Stimulated activated CD4-positive, alpha-beta T cell treated with anti-CD3 and anti-CD28 coated beads, Interleukin-2, amount 100 ng/mL, for 48 hours (primary cell): ENCODE results near the gene REC114.
"Not testable (repeated sequence)": the region's sequence is repeated elsewhere in the genome, so short reads cannot be mapped to it uniquely, and the experiment has no call there.

Source experiments
- DNase-seq, 2 donors: peaks; one replicate each; pipeline ENCODE4 v3.0.0-alpha.2; 2020

Gene REC114

GRCh38 chr15:73538123-73538522, 95.2 kb downstream of the REC114 start:
- no peak for DNase-seq

GRCh38 chr15:73538563-73539211, 95.7 kb downstream of the REC114 start:
- DNase-seq, result no peak

GRCh38 chr15:73539212-73540128, 96.5 kb downstream of the REC114 start:
- no peak for DNase-seq

GRCh38 chr15:73540161-73540560, 97.2 kb downstream of the REC114 start:
- no peak for DNase-seq

DNA sequence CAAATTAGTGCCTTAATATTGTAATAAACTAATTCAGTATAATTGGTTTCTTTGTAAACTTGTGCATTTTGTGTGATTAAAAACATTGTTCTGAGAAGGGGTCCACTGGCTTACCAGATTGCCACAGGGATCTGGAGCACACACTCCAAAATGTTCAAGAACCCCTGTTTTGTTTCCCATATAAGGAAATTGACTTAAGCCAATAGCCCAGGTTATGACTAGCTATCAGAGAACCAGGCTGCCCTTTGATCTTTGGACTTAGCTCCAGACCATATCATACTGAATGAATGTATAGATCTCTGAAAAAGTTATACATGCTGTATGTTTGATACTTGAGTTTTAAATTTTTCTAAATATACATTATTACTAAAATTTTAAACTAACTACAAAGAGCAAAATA, 98.5 kb downstream of the REC114 start:
- DNase-seq, result no peak

DNA sequence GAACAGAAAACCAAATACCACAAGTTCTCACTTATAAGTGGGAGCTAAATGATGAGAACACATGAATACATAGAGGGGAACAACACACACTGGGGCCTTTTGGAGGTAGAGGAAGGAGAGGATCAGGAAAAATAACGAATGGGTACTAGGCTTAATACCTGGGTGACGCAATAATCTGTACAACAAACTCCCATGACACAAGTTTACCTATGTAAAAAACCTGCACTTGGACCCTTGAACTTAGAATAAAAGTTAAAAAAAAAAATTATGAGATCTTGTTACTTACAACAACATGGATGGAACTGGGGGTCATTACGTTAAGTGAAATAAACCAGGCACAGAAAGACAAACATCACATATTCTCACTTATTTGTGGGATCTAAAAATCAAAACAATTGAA, 106.0 kb downstream of the REC114 start:
- DNase-seq, result not testable (repeated sequence)

- no peak for DNase-seq
Measured at GRCh38 chr15:73550190-73550589, 107.2 kb downstream of the REC114 start.

DNA sequence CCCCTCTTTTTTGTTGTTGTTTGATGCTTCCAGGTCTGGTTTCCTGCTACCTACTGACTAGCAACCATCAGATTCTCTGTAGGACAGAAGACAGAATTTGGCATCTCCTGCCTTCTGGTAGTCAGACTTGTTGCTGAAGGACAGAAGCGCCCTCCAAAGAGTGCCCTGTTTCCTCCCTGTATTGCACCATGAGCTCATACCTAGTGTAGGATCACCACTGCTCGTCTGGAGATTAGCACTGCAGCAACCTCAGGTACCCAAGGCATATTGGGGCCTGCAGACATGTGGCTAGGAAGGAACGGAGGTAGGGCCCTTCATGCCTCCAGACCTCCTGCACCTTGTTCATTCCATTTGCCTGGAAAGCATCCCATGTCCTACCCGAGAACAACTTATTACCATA, 112.1 kb downstream of the REC114 start:
- DNase-seq, result no peak

- no peak for DNase-seq
Measured at GRCh38 chr15:73558529-73558928, 115.6 kb downstream of the REC114 start.

- peak in 1 of 2 donors; percentile 8 for DNase-seq
Measured at GRCh38 chr15:73560501-73561117, 117.6 kb downstream of the REC114 start.

DNA sequence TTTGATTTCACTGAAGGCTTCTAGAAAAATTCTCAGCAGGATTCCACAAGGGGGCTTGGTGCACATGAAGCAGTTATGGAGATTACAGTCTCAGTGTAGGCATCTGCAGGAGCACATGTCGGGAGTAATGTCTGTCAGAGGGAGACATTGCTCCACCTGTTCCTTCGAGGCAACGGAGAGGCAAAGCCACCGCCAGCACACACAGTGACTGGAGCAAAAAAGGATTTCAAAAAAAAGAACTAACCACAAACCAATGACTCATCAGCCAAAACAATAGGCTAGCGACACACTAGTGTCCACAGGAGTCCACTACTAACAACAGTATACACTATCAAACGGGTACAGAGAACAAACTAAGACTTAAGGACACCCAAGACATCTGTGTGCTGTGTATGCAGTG, 121.3 kb downstream of the REC114 start:
- DNase-seq, result no peak

DNA sequence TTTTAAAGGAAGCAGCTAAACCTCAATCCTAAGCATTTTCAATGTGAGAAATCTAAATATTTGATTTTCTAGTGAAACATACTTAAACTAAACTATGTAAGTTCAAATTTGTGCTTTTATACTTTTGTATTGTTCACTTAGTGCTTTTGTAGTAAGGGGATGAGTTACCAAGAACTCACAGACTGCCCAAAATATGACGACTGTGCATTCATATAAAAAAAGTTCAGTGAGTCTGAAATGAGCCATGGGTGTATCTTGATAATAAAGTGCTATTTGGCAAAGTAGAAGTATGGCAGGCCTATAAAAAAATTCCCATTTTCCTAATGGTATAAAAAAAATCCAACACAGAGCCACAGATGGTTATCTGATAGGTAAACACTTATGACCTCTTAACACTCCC, 124.1 kb downstream of the REC114 start:
- DNase-seq, result no peak

DNA sequence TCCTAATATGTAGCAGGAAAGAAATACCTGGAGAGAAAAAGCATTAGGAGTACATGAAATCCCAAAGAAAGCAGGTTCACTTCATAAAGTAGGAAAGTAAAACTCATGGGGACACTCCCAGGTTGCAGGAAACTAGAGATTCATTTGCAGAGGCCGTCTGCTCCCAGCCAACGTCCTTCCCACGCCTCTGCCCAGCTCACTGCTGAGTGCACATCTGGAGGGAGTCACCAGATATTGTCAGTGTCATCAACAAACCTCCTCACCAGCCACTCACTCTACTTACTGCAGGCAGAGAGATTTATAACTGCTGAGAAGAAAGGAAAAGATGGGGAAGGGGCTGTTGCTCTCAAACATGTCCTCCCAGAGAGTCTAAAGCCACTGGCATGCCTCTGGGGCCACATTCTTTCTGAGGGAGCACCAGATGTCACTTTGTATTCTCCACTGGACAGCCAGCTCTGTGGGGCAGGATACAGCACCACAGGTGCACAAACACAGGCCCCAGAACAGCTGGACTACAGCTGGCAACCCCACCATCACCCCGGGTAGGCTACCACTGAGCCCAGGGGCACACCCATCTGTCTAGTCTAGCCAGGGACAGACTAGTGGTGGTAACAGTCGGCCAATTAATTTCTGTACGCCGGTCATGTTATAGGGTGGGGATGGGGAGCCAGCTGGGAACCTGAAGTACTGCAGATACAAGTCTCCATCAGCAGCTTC, 125.8 kb downstream of the REC114 start:
- no peak for DNase-seq

- no peak for DNase-seq
Measured at GRCh38 chr15:73569361-73569760, 126.4 kb downstream of the REC114 start.

DNA sequence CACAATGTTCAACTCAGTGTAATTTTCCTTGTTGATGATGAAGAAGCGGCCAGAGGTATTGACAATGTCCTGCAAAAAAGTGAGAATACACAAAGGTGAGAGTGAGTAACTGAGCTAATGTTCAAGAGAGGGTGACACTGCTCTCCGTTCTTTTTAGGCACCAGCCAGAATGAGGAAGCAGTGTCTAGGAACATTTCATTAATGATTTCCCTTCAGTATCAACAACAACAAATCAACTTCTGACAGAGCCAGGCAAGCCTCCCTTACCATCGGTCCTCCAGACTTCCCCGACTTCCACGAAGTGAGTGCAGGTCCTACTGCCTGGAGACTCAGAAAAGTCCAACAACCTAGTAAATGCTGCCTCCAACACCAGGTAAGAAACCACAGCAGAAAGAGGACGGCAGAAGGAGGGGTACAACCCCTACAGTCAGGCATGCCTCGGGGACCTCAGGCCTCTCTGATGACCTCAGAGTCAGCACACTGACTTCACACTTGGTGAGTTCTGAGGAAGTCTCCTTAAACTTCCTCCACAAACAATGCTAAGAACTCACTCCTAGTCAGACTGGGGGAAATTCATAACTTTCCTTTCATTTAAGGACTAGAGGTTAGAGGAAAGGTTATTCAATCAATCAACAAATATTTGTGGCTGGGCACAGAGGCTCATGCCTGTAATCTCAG, 127.5 kb downstream of the REC114 start:
- no peak for DNase-seq

DNA sequence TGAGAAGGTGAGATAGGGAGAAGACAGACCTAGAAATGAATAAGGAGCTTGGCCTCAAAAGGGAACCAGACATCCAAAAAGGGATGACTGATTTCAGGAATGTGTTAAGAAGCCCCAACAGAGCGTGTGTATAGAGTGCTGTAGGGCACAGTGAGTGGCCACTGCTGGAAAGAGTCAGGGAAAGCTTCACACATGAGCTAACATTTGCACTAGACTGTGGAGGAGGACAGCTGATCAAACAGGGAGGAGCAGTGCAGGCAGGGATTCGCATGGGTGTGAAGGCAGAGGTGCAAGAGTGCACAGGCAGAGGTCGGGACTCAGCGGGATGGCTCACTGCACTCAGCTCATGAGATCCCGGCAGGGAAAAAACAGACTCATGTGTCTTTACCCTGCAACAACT, 128.4 kb downstream of the REC114 start:
- DNase-seq, result no peak

DNA sequence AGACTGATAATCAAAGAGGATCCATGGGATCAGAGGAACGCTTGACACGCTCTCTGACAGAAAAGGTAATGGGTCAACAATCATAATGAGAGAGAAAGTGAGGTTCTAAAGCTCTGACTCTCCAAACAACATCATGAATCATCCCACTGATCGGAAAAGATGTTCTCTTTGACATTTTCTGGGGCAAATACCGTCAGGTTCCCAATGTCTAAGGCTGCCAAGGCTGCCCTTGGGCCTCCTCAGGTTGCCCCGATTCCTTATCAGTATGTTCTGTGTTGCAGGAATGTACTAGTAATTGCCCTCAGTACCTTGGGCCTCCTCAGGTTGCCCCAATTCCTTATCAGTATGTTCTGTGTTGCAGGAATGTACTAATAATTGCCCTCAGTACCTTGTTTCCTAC, 129.3 kb downstream of the REC114 start:
- no peak for DNase-seq

DNA sequence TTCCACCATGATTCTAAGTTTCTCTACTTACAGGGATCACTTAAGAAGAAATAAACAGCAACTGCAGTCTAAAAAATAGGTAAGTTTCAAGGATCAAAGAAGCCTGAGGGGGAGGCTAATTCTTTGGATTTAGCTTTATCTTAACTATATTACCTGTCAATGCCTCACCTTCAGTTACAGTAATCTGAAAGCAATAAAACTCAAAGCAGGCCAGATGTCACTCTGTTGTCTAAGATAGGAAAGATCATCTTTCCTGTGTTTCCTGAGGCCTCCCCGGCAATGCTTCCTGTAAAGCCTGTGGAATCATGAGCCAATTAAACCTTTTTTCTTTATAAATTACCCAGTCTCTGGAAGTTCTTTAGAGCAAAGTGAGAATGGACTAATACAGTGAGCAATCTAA, 130.1 kb downstream of the REC114 start:
- no peak for DNase-seq

DNA sequence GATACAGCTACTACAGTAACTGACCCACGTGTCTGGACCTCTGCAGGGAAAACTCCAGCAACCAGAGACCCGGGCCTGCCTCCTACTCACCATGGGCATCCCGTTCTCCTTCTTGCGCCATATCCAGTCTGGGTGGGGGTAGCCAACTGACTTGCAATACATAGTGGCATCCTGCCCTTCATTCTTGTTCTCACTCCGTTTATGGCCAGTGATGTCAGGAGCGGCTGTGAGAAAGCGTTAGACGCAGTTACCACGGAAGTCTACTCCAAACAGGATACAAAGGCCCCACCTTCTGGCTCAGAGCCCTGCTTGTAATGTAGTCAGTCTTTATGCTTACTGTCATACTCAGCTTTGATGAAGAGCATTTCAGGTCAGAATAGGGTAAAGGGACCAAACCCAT, 130.6 kb downstream of the REC114 start:
- DNase-seq, result no peak

DNA sequence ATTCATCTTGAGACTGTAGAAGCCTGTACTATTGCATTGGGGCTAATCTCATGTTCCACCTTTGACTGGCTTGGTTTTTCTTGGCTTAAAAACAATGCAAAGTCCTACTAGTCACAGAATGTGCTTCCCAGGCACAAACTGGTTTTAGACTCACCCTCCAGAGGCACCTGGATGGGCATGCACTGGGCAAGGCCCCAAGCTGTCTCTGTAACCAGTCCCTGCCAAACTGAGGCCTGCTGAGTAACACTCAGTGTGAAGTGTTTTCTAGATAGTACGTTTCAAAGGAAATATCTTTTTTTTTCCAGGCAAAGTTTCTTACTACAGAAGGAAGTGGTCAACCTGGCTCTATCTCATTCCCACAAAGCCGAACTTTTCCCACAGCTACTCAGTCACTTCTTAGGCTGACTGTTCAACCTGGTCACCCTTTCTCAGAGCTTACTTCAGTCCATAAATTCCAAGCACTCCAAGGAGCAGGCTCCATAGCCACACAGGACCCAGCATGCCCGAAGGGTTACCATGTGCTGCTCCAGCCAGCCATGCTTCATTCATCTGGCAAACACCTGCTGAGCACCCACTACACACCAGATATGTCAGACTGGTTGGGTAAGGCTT, 132.8 kb downstream of the REC114 start:
- DNase-seq, result no peak

- not testable (repeated sequence) for DNase-seq
Measured at GRCh38 chr15:73577593-73577992, 134.6 kb downstream of the REC114 start.

- no peak for DNase-seq
Measured at GRCh38 chr15:73578026-73578425, 135.1 kb downstream of the REC114 start.
